Activated CD8-positive, alpha-beta memory T cell treated with anti-CD3 and anti-CD28 coated beads, Interleukin-2, amount 50 U/mL, for 48 hours (primary cell): Measurements from ENCODE around the gene CCDC158.

Source experiments
- DNase-seq: peaks from one replicate; pipeline ENCODE4 v3.0.0-alpha.2; 2020

The CCDC158 gene

DNA sequence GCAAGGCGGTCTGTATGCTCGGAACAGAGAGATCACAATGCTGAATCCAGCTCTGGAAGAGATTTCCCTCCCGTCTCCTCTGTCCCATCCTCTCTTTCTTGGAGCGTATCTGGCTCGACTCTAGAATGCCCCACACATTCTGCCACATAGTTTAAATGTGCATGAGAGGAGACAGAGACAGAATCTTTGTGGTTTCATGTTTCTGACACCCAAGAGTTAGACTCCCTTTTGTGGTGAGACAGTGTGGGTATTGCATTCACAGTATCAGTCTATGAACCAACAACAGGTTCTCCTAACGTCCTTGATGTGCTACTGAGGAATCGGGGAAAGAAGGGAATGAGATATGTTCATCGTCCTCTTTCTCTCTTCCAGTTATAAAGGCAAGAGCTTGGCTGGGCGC, 144.1 kb downstream of the CCDC158 start:
- DNase-seq, result no peak

DNA sequence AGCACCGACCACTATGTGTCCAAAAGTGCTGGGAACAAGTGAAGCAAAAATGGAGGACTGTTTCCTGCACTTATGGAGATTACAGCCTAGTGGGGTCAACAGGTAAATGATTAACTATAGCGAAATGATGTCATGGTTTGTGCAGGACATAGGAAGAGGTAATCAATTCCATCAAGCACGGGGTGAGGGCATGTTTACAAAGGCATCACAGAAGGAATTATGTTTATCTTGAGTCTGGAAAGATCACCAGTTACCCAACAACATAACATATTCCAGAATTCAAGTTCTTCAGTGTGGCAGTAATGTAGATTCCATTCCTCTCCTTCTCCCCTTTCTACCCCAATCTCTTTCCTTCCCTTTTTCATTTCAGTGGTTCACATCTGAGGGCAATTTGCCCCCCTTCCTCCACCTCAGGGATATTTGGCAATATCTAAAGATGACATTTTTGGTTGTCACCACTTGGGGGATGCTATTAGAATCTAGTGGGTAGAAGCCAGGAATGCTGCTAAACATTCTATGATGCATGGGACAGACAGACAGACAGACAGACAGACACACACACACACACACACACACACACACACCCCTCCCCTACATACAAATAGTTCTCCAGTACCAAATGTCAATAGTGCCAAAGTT, 145.3 kb downstream of the CCDC158 start:
- no peak for DNase-seq

DNA sequence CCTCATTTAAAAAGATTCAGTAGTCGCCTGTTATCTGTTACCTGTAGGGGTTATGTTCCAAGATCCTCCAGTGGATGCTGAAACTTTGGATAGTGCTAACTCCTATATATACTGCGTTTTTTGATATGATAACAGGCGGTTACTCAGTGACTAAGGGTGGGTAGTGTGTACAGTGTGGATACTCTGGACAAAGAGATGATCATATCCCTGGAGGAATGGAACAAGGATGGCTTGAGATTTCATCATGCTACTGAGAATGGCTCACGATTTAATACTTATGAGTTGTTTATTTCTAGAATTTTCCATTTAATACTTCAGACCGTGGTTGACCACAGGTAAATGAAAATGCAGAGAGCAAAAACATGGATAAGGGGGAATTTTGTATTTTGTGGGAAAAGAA, 147.9 kb downstream of the CCDC158 start:
- no peak for DNase-seq

DNA sequence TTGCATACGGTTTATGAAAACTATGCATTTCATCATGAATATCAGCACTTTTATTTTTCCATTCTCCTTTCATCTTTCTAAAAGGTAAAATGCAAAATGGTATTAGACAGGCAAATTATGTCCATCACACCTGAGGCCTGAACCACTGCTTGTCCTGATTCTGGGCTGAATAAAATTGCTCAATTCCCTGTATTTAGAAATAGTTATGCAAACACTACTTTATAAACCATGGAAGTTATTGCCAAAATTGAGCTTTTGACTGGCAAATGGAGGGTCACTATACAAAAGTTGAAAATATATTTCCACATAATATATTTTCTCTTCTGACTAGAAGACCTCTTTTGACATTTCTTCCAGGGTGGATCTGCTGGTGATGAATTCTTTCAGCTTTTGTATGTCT, 148.4 kb downstream of the CCDC158 start:
- no peak for DNase-seq

DNA sequence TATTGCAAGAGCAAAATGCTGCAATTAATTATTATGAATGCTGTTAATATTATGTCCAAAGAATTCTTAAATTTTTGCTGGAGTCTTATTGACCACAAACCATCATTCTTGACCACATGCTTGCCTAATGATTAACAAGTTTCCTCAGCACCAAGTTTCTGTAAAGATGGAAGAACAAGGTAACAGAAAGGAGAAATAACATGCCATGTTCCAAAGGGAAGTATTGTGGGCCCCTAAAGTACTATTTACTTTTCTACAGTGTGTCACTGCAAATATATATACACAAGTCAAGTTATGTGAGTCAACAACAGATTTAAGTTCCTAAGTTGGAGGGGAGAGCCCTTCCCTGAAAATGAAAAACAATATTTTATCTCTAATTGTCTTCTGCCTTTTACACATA, 148.9 kb downstream of the CCDC158 start:
- DNase-seq, result no peak

DNA sequence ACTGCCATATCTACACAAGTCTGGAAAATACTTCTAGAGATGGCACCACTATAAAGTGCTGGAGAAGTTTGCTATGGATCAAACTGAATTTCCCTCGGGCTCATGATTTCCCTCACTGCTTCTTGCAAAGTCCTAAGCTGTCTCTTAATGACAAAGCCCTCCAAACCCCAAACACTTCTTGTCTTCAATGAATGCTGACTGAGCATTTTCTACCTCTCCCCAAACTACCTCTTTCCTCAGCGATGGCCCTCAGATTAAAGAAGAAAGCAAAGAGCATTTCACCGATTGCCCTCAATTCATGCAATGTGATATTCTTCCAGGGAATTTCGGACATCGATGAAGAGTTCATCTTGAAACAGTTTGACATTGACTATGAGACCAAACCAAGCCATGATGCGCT, 149.7 kb downstream of the CCDC158 start:
- no peak for DNase-seq

DNA sequence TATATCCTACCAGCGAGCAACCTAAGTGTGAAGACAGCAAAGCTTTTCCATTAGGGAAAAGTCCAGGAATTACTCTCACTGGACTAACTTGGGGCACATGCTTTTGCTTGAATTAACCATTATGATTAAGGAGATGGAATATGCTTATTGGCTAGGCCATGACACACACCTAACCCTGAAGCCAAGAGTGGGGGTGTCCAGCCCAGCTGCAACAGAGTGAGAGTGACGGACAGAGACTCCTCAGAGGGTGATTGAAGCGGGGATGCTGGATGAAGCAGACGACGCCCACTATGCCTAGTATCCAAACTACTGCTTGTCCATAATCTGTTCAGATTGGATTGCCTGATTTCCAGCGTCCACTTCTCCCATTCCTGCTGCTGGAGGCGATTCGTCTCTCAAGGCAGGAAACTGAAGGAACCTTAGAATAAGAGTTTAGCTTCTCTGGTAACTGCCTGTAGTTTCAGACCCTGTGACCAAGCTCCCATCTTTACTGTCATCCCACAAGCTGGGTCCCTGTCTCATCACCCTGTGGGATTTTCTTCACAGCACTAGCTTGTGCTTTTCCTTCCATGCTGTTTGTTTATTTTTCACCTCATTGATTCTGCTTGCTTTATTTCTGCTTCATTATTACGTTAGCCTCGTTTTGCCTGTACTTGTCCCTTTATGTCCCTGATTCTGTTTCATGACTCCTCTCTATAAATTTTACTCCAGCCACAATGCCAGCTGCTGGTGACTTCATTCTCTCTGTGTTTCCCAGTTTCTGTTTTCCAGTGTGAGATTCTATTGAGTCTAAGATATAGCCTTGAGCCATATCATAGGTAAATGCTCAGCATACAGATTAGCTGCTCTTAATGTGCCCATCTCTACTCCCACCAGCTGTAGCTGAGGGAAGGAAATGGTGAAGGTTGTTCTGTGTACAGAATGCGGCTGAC, 150.4 kb downstream of the CCDC158 start:
- no peak for DNase-seq

DNA sequence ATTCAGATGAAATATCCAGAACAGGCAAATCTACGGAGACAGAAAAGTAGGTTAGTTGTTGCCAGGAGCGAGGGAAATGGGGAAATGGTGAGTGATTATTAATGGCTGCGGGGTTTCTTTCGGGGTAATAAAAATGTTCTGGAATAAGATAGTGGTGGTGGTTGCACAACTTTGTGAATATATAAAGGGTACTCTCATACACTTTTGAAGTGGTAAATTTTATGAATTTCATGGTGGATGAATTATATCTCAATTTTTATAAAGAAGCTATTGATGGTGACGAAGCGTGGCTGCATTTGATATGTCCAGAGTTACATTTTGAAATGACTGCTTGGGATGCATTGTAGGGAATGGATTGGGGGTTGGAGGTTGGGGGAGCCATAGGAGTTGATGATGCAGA, 153.1 kb downstream of the CCDC158 start:
- DNase-seq, result no peak

DNA sequence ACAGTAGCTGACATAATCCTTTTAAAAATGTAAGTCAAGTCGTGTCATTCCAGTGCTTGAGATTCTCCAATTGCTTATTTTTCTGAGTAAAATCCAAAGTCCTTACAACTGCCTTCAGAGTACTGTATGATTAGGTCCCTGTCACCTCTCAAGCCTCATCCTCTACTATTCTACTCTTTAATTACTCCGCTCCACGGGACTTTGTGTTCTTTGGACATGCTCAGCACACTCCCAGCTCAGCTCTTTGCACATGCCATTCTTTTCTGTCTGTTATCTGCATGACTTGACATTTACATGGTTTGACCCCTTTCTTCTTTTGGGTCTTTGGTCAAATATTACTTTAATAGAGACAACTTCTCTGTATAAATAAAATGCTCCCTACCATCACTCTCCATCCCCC, 154.3 kb downstream of the CCDC158 start:
- DNase-seq, result no peak

DNA sequence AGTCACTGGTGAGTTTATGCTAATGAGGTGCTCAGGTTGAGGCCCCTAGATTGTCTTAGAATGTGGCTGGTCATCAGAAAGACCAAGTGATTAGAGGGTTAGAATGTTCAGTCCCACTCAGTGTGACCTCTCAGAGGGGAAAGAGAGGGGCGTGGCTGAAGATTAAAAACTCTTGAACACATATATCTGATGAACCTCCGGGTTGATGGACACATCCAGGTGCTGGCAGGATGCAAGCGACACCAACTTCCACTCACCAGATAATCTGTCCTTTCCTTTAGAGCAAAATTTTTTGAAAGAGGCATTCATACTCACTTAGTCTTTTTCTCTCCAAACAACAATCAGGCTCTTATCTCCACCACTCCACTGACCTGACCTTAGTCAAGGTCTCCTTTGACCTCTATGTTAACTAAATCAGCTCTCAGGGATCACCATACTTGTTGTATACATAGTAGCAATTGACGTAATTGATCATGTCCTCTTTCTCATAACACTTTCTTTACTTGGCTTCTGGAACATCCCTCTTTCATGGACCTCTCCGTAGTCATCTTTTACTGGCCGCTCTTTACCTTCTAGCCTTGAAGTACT, 155.2 kb downstream of the CCDC158 start:
- no peak for DNase-seq
